ENCODE measurements around the gene MLC1.

The MLC1 gene

DNA sequence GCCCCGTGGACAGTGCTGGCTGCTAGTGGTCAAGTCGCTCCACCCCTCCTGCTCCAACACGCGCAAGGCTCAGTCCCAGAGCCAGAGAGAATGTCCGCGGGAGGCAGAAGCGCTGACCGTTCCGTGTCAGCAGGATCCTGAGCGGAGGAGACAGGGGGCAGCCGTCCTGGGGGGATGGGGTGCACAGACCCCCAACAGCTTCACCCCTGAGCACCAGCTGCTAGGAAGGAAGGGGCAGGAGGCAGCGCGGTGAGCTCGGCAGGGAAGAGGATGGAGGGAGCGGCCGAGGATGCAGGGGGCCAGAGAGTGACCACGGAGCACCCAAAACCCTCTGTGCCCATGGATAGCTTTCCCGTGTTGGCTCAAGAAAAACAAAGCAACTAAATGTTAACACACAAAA lies 20.8 kb downstream of the MLC1 start:
- no peaks in the 10 kb centered on the region; the same call in 1 of the 2 replicates for H3K27me3 ChIP-seq (ENCODE audit: insufficient read depth, low read depth)
- no peaks in the 10 kb centered on the region for H3K79me2 ChIP-seq (ENCODE audit: insufficient read depth, low read depth)
- H3K9ac ChIP-seq, result no peak overlapping the region
- H3K36me3 ChIP-seq (ENCODE audit: insufficient read depth), result no peaks in the 10 kb centered on the region
- H3K4me3 ChIP-seq (IDR thresholded peaks at IDR 0.05; ENCODE audit: insufficient read depth, low read depth, low read length), result no peak overlapping the region
- TF ChIP-seq, protein P1, sequence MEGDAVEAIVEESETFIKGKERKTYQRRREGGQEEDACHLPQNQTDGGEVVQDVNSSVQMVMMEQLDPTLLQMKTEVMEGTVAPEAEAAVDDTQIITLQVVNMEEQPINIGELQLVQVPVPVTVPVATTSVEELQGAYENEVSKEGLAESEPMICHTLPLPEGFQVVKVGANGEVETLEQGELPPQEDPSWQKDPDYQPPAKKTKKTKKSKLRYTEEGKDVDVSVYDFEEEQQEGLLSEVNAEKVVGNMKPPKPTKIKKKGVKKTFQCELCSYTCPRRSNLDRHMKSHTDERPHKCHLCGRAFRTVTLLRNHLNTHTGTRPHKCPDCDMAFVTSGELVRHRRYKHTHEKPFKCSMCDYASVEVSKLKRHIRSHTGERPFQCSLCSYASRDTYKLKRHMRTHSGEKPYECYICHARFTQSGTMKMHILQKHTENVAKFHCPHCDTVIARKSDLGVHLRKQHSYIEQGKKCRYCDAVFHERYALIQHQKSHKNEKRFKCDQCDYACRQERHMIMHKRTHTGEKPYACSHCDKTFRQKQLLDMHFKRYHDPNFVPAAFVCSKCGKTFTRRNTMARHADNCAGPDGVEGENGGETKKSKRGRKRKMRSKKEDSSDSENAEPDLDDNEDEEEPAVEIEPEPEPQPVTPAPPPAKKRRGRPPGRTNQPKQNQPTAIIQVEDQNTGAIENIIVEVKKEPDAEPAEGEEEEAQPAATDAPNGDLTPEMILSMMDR (conservative IDR thresholded peaks at IDR 0.05; ENCODE audit: low read depth, low read length), result no peak
- H2AFZ ChIP-seq (ENCODE audit: low read depth), result no peak overlapping the region
- H3K4me1 ChIP-seq (ENCODE audit: low read depth, poor library complexity, severe bottlenecking), result no peaks in the 10 kb centered on the region
- no peak overlapping the region for H3K27ac ChIP-seq
- no peak overlapping the region for H3K4me2 ChIP-seq
- no peaks in the 10 kb centered on the region for H4K20me1 ChIP-seq (ENCODE audit: insufficient read depth)

DNA sequence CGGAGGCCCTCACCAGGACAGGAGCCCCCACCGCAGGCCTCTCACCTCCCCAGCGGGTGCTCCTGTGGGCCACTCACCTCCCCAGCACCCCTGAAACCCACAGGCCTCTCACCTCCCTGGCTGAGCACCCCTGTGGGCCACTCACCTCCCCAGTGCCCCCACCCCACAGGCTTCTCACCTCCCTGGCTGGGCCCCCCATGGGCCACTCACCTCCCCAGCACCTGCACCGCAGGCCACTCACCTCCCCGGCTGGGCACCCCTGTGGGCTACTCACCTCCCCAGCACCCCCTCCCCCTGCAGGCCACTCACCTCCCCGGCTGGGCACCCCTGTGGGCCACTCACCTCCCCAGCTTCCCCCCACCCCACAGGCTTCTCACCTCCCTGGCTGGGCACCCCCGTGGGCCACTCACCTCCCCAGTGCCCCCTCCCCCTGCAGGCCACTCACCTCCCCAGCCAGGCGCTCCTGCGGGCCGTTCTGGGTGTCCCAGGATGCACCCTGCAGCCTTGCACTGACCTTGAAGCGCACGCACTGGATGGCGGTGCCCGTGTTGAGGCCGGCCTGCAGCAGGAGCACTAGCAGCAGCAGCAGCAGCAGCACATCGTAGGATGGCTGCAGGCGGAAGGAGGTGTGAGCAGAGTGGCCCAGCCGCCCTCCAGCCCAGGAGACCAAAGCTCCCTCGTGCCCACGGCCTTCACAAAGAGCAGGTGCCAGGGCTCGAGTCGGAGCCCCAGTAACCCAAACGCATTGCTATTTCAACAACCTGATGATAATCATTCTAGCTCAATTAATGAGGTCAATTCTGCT lies 21.4 kb downstream of the MLC1 start:
- no peaks in the 10 kb centered on the region for H3K79me2 ChIP-seq (ENCODE audit: insufficient read depth, low read depth)
- no peaks in the 10 kb centered on the region for H3K4me1 ChIP-seq (ENCODE audit: low read depth, poor library complexity, severe bottlenecking)
- H3K4me3 ChIP-seq (IDR thresholded peaks at IDR 0.05; ENCODE audit: insufficient read depth, low read depth, low read length), result no peak overlapping the region
- H2AFZ ChIP-seq (ENCODE audit: low read depth), result no peak overlapping the region
- H4K20me1 ChIP-seq (ENCODE audit: insufficient read depth), result no peaks in the 10 kb centered on the region
- no peak overlapping the region for H3K9ac ChIP-seq
- H3K4me2 ChIP-seq, result no peak overlapping the region
- H3K36me3 ChIP-seq (ENCODE audit: insufficient read depth), result no peaks in the 10 kb centered on the region
- H3K27ac ChIP-seq, result no peak overlapping the region
- no peaks in the 10 kb centered on the region; the same call in 1 of the 2 replicates for H3K27me3 ChIP-seq (ENCODE audit: insufficient read depth, low read depth)
- TF ChIP-seq, protein P1 (conservative IDR thresholded peaks at IDR 0.05; ENCODE audit: low read depth, low read length), result no peak

DNA sequence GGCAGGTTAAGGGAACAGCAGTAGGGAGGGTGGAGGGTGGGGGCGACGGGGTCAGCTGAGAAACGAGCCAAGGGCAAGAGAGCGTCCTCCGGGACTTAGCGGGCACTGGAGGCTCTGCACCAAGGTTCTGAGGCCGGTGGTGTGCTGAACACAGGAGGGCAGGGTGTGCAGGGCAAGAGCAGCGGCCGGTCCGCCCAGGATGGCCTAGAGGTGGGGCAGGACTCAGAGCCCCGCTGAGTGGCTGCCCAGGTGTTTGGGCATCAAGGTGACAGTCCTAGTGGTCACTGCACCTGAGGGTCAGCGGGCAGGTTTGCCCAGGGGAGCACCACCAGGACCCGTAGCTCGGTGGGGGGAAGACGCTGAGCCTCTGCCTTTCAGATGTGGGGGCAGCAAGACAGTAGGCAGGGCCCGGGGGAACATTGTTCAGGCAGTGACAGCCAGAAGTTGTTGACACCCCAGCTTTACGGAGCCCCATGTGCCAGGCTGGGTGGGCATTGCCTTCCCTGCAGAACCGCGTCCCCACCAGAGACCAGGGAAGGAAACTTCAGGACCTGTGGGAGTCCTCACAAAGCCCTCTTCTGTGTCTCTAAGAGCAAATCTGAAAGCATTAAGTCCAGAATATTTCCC lies 22.6 kb downstream of the MLC1 start:
- TF ChIP-seq, protein P1 (conservative IDR thresholded peaks at IDR 0.05; ENCODE audit: low read depth, low read length), result no peak
- Histone ChIP-seq H3K27ac (no peak overlapping the region), H3K36me3 (ENCODE audit: insufficient read depth) (no peaks in the 10 kb centered on the region), H3K27me3 (ENCODE audit: insufficient read depth, low read depth) (no peaks in the 10 kb centered on the region; the same call in 1 of the 2 replicates), H3K79me2 (ENCODE audit: insufficient read depth, low read depth) (no peaks in the 10 kb centered on the region), H4K20me1 (ENCODE audit: insufficient read depth) (no peaks in the 10 kb centered on the region), H3K4me1 (ENCODE audit: low read depth, poor library complexity, severe bottlenecking) (no peaks in the 10 kb centered on the region), H3K9ac (no peak overlapping the region), H3K4me2 (no peak overlapping the region), H2AFZ (ENCODE audit: low read depth) (no peak overlapping the region), H3K4me3 (IDR thresholded peaks at IDR 0.05; ENCODE audit: insufficient read depth, low read depth, low read length) (no peak overlapping the region)

DNA sequence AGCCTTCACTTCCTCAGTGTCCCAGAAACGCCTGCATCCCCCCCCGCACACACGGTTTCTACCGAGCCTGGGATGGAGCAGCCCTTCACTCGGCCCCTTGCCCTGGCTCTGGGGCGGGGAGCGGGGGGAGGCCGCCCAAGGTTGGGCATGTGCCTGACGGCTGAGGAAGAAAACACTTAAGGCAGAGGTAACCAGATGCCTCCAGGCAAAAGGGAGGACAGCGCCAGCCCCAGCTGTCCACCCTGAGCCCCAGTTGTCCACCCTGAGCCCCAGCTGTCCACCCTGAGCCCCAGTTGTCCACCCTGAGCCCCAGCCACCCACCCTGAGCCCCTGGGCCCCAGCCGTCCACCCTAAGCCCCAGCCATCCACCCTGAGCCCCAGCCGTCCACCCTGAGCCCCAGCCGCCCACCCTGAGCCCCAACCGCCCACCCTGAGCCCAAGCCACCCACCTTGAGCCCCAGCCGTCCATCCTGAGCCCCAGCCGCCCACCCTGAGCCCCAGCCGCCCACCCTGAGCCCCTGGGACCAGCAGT lies 23.3 kb downstream of the MLC1 start:
- Histone ChIP-seq H3K4me3 (IDR thresholded peaks at IDR 0.05; ENCODE audit: insufficient read depth, low read depth, low read length) (no peak overlapping the region), H3K27me3 (ENCODE audit: insufficient read depth, low read depth) (no peaks in the 10 kb centered on the region; the same call in 1 of the 2 replicates), H2AFZ (ENCODE audit: low read depth) (no peak overlapping the region), H3K9ac (no peak overlapping the region), H3K4me2 (no peak overlapping the region), H3K36me3 (ENCODE audit: insufficient read depth) (no peaks in the 10 kb centered on the region), H3K27ac (no peak overlapping the region), H4K20me1 (ENCODE audit: insufficient read depth) (no peaks in the 10 kb centered on the region), H3K4me1 (ENCODE audit: low read depth, poor library complexity, severe bottlenecking) (no peaks in the 10 kb centered on the region), H3K79me2 (ENCODE audit: insufficient read depth, low read depth) (no peaks in the 10 kb centered on the region)
- TF ChIP-seq, protein P1 (conservative IDR thresholded peaks at IDR 0.05; ENCODE audit: low read depth, low read length), result no peak
